ENCODE results near the gene IL1RAPL2. TPM values are rescaled to one million over a fixed set of nuclear protein-coding genes. Genes with fewer than 3 reads are reported as not detected.
"Not testable (repeated sequence)": the region's sequence is repeated elsewhere in the genome, so short reads cannot be mapped to it uniquely, and the experiment has no call there.

The IL1RAPL2 gene
- total RNA-seq, 1 experiment from 2014 or later, result not detected

- DNase-seq (ENCODE audit: low read depth), result no peak
Measured at GRCh38 chrX:104670051-104670450, 104.1 kb downstream of the IL1RAPL2 start.

GRCh38 chrX:104677517-104677916, 111.5 kb downstream of the IL1RAPL2 start:
- not testable (repeated sequence) for DNase-seq (ENCODE audit: low read depth)

GRCh38 chrX:104679175-104679574, 113.2 kb downstream of the IL1RAPL2 start:
- peak; percentile 37 for DNase-seq (ENCODE audit: low read depth)

GRCh38 chrX:104681214-104681613, 115.2 kb downstream of the IL1RAPL2 start:
- no peak for DNase-seq (ENCODE audit: low read depth)

GRCh38 chrX:104684077-104684476, 118.1 kb downstream of the IL1RAPL2 start:
- no peak for DNase-seq (ENCODE audit: low read depth)

GRCh38 chrX:104695593-104695992, 129.6 kb downstream of the IL1RAPL2 start:
- no peak for DNase-seq (ENCODE audit: low read depth)

GRCh38 chrX:104696667-104697066, 130.7 kb downstream of the IL1RAPL2 start:
- DNase-seq (ENCODE audit: low read depth), result no peak

- no peak for DNase-seq (ENCODE audit: low read depth)
Measured at GRCh38 chrX:104697294-104697693, 131.3 kb downstream of the IL1RAPL2 start.

- no peak for DNase-seq (ENCODE audit: low read depth)
Measured at GRCh38 chrX:104707042-104707441, 141.0 kb downstream of the IL1RAPL2 start.

GRCh38 chrX:104707572-104707971, 141.6 kb downstream of the IL1RAPL2 start:
- no peak for DNase-seq (ENCODE audit: low read depth)

GRCh38 chrX:104712515-104712914, 146.5 kb downstream of the IL1RAPL2 start:
- DNase-seq (ENCODE audit: low read depth), result no peak

- no peak for DNase-seq (ENCODE audit: low read depth)
Measured at GRCh38 chrX:104721854-104722253, 155.9 kb downstream of the IL1RAPL2 start.

GRCh38 chrX:104728456-104728855, 162.5 kb downstream of the IL1RAPL2 start:
- no peak for DNase-seq (ENCODE audit: low read depth)

GRCh38 chrX:104742355-104742754, 176.4 kb downstream of the IL1RAPL2 start:
- peak; percentile 1 for DNase-seq (ENCODE audit: low read depth)

- DNase-seq (ENCODE audit: low read depth), result no peak
Measured at GRCh38 chrX:104745152-104745551, 179.2 kb downstream of the IL1RAPL2 start.

GRCh38 chrX:104749951-104750610, 184.1 kb downstream of the IL1RAPL2 start:
- peak; percentile 0 for DNase-seq (ENCODE audit: low read depth)

- DNase-seq (ENCODE audit: low read depth), result no peak
Measured at GRCh38 chrX:104762641-104763040, 196.6 kb downstream of the IL1RAPL2 start.

- no peak for DNase-seq (ENCODE audit: low read depth)
Measured at GRCh38 chrX:104789784-104790183, 223.8 kb downstream of the IL1RAPL2 start.

- DNase-seq (ENCODE audit: low read depth), result no peak
Measured at GRCh38 chrX:104795804-104796203, 229.8 kb downstream of the IL1RAPL2 start.

GRCh38 chrX:104803219-104803618, 237.2 kb downstream of the IL1RAPL2 start:
- no peak for DNase-seq (ENCODE audit: low read depth)

- DNase-seq (ENCODE audit: low read depth), result no peak
Measured at GRCh38 chrX:104806346-104806745, 240.3 kb downstream of the IL1RAPL2 start.

- peak; percentile 5 for DNase-seq (ENCODE audit: low read depth)
Measured at GRCh38 chrX:104833401-104833800, 267.4 kb downstream of the IL1RAPL2 start.

- no peak for DNase-seq (ENCODE audit: low read depth)
Measured at GRCh38 chrX:104842646-104843045, 276.6 kb downstream of the IL1RAPL2 start.

- no peak for DNase-seq (ENCODE audit: low read depth)
Measured at GRCh38 chrX:104852241-104852640, 286.2 kb downstream of the IL1RAPL2 start.
